HepG2 (cell line): ENCODE data around the gene GUK1.

ENCODE experiments used
- POLR2A ChIP-seq, 2 experiments: IDR thresholded peaks; 2 replicates each; pipeline ENCODE4 v1.6.1; 2011; ENCODE audit warnings: low read depth in 2 of 2, low read length in 2 of 2, mild to moderate bottlenecking in 1 of 2, moderate library complexity in 1 of 2; ENCODE audit not compliant: insufficient read depth in 1 of 2
- SIX4 ChIP-seq: sonication (generic); formaldehyde crosslinking; IDR thresholded peaks from 2 replicates; pipeline ENCODE4 v1.4.0; 2020; ENCODE audit warnings: missing genetic modification reagents
- THRA ChIP-seq: sonication (generic); formaldehyde crosslinking; IDR thresholded peaks from 2 replicates; pipeline ENCODE4 v1.4.0; 2020; ENCODE audit warnings: missing genetic modification reagents, borderline replicate concordance
- THYN1 ChIP-seq: sonication (generic); formaldehyde crosslinking; IDR thresholded peaks from 2 replicates; pipeline ENCODE4 v1.8.1; 2023; ENCODE audit warnings: low read depth, mild to moderate bottlenecking, moderate library complexity, missing genetic modification reagents, borderline replicate concordance
- ZNF570 ChIP-seq: sonication (generic); formaldehyde crosslinking; IDR thresholded peaks from 2 replicates; pipeline ENCODE4 v1.4.0; 2020; ENCODE audit warnings: mild to moderate bottlenecking, missing genetic modification reagents, borderline replicate concordance
- ZNF639 ChIP-seq: conservative IDR thresholded peaks from 2 replicates; pipeline ENCODE4 v1.6.1; 2018; ENCODE audit warnings: missing genetic modification reagents
- TF ChIP-seq, protein P1 (sequence below): sonication (generic); formaldehyde crosslinking; IDR thresholded peaks from 2 replicates; pipeline ENCODE4 v1.4.0; 2020; ENCODE audit warnings: mild to moderate bottlenecking, low read depth, missing genetic modification reagents

DNA sequence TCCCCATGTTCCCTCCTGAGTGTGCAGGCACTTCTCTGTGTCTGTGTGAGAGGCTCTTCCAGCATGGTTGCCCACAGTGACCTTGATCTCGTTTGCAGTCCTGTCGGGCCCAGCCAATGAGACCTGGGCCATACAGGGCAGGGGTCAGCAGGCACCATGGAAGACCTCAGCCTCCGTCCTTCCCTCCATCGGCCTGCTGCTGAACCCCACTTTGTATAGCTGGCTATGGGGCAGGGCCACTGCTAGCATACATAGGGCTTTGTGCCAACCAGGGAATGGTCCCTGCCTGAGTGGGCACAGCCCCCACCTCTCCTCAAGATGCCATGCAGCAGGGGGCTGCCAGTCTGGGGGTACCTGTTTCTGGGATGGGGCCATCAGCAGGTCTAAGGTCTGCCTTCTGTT lies 40.7 kb upstream of the GUK1 start:
- TF ChIP-seq ZNF570 (no peak), THRA (CRISPR knock-in tag) (no peak), SIX4 (CRISPR knock-in tag) (no peak), THYN1 (no peak), POLR2A (IDR thresholded peaks at IDR 0.05; ENCODE audit: insufficient read depth in 1 of 2, low read depth in 2 of 2, low read length in 2 of 2) (no peak), ZNF639 (no peak)
- TF ChIP-seq, protein P1, sequence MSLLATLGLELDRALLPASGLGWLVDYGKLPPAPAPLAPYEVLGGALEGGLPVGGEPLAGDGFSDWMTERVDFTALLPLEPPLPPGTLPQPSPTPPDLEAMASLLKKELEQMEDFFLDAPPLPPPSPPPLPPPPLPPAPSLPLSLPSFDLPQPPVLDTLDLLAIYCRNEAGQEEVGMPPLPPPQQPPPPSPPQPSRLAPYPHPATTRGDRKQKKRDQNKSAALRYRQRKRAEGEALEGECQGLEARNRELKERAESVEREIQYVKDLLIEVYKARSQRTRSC (CRISPR knock-in tag): no peak
